CD4-positive, alpha-beta T cell treated with Interleukin-4 for 1 hour (primary cell): ENCODE measurements around the gene PRRG3.

Source experiments
- DNase-seq, 2 donors: peaks; one replicate each; pipeline ENCODE4 v3.0.0-alpha.2; 2020 to 2022

PRRG3 gene

GRCh38 chrX:151708821-151709220 is 13.6 kb downstream of the PRRG3 start:
- DNase-seq = no peak

GRCh38 chrX:151710457-151710856 is 15.2 kb downstream of the PRRG3 start:
- DNase-seq = no peak

- no peak for DNase-seq
Observed at GRCh38 chrX:151711154-151711553, 15.9 kb downstream of the PRRG3 start.

GRCh38 chrX:151711787-151712186 is 16.5 kb downstream of the PRRG3 start:
- DNase-seq = no peak

GRCh38 chrX:151712253-151712652 is 17.0 kb downstream of the PRRG3 start:
- DNase-seq = no peak

- no peak for DNase-seq
Observed at GRCh38 chrX:151713849-151714248, 18.6 kb downstream of the PRRG3 start.

GRCh38 chrX:151714362-151714761 is 19.1 kb downstream of the PRRG3 start:
- no peak for DNase-seq

GRCh38 chrX:151715752-151716151 is 20.5 kb downstream of the PRRG3 start, which contains the start of gene FATE1:
Gene FATE1 (plus strand): TSS chrX:151716035. CDS start chrX:151716120, 85 bp downstream.
- no peak for DNase-seq

- no peak for DNase-seq
Observed at GRCh38 chrX:151722241-151722846, 27.1 kb downstream of the PRRG3 start.

GRCh38 chrX:151723156-151723760 is 28.0 kb downstream of the PRRG3 start:
- DNase-seq = no peak

GRCh38 chrX:151724563-151725337 is 29.5 kb downstream of the PRRG3 start:
- no peak for DNase-seq

- DNase-seq = no peak
Observed at GRCh38 chrX:151725338-151725614, 30.0 kb downstream of the PRRG3 start.

GRCh38 chrX:151726751-151727150 is 31.5 kb downstream of the PRRG3 start:
- no peak for DNase-seq

- no peak for DNase-seq
Observed at GRCh38 chrX:151727346-151727745, 32.1 kb downstream of the PRRG3 start.

- DNase-seq = no peak
Observed at GRCh38 chrX:151729056-151729725, 33.9 kb downstream of the PRRG3 start.

GRCh38 chrX:151734446-151734845 is 39.2 kb downstream of the PRRG3 start, which contains the start of gene CNGA2:
Gene CNGA2 (plus strand): TSS chrX:151734746. CDS start chrX:151738484, 3,738 bp downstream.
- DNase-seq = no peak

GRCh38 chrX:151735219-151735618 is 40.0 kb downstream of the PRRG3 start:
- DNase-seq = no peak

- no peak for DNase-seq
Observed at GRCh38 chrX:151736685-151737084, 41.4 kb downstream of the PRRG3 start.

GRCh38 chrX:151737494-151737893 is 42.2 kb downstream of the PRRG3 start:
- DNase-seq = no peak

GRCh38 chrX:151738751-151739150 is 43.5 kb downstream of the PRRG3 start:
- DNase-seq = no peak

- DNase-seq = no peak
Observed at GRCh38 chrX:151741606-151742005, 46.3 kb downstream of the PRRG3 start.

- DNase-seq = no peak
Observed at GRCh38 chrX:151742311-151742710, 47.1 kb downstream of the PRRG3 start.

GRCh38 chrX:151743651-151744470 is 48.6 kb downstream of the PRRG3 start:
- no peak for DNase-seq
